HepG2 (cell line): ENCODE measurements around the gene CISH. TPM values are rescaled to one million over a fixed set of nuclear protein-coding genes. Genes with fewer than 3 reads are reported as not detected.

Experiments used
- ATF4 ChIP-seq, 2 experiments: fragments of 450-650 bp in 1 of 2; sonication (generic) in 1 of 2; formaldehyde crosslinking; IDR thresholded peaks; 2 replicates each; pipeline versions ENCODE4 v1.5.0 to v1.8.0; 2020 to 2022; ENCODE audit warnings: mild to moderate bottlenecking in 1 of 2, missing genetic modification reagents in 1 of 2
- ATF6 ChIP-seq: sonication (generic); formaldehyde crosslinking; conservative IDR thresholded peaks from 2 replicates; pipeline ENCODE4 v1.4.0; 2020; ENCODE audit warnings: missing genetic modification reagents
- GATAD2A ChIP-seq: IDR thresholded peaks from 2 replicates; pipeline ENCODE4 v1.6.1; 2016
- HDAC2 ChIP-seq: sonication (generic); formaldehyde crosslinking; IDR thresholded peaks from 2 replicates; pipeline ENCODE4 v1.4.0; 2020; ENCODE audit warnings: missing genetic modification reagents
- HMG20B ChIP-seq: conservative IDR thresholded peaks from 2 replicates; pipeline ENCODE4 v1.6.1; 2016; ENCODE audit warnings: missing genetic modification reagents, missing compliant biosample characterization
- HMGA1 ChIP-seq: sonication (generic); formaldehyde crosslinking; conservative IDR thresholded peaks from 2 replicates; pipeline ENCODE4 v1.4.0; 2020; ENCODE audit warnings: missing genetic modification reagents
- HOMEZ ChIP-seq: IDR thresholded peaks from 2 replicates; pipeline ENCODE4 v1.6.1; 2016; ENCODE audit warnings: low read depth
- KLF6 ChIP-seq: IDR thresholded peaks from 2 replicates; pipeline ENCODE4 v1.8.0; 2016; ENCODE audit warnings: missing biosample characterization, missing genetic modification reagents
- KLF9 ChIP-seq: IDR thresholded peaks from 2 replicates; pipeline ENCODE4 v1.6.1; 2016; ENCODE audit warnings: low read depth
- MEIS2 ChIP-seq: sonication (generic); formaldehyde crosslinking; IDR thresholded peaks from 2 replicates; pipeline ENCODE4 v1.9.0; 2021; ENCODE audit warnings: mild to moderate bottlenecking, missing genetic modification reagents
- MTA1 ChIP-seq: sonication (generic); formaldehyde crosslinking; IDR thresholded peaks from 2 replicates; pipeline ENCODE4 v1.4.0; 2020; ENCODE audit warnings: missing genetic modification reagents, mild to moderate bottlenecking, borderline replicate concordance
- NAIF1 ChIP-seq: sonication (generic); formaldehyde crosslinking; IDR thresholded peaks from 2 replicates; pipeline ENCODE4 v1.5.0; 2020; ENCODE audit warnings: mild to moderate bottlenecking, missing genetic modification reagents, borderline replicate concordance
- NR2F6 ChIP-seq, 2 experiments: IDR thresholded peaks; 2 replicates each; pipeline ENCODE4 v1.6.1; 2016; ENCODE audit warnings: antibody characterized with exemption in 1 of 2, mild to moderate bottlenecking in 1 of 2
- RCOR2 ChIP-seq: IDR thresholded peaks from 2 replicates; pipeline ENCODE4 v1.6.1; 2016; ENCODE audit warnings: missing biosample characterization, missing genetic modification reagents
- ZBTB42 ChIP-seq: sonication (generic); formaldehyde crosslinking; IDR thresholded peaks from 2 replicates; pipeline ENCODE4 v1.5.0; 2020; ENCODE audit warnings: mild to moderate bottlenecking, missing genetic modification reagents
- ZFP82 ChIP-seq: sonication (generic); formaldehyde crosslinking; IDR thresholded peaks from 2 replicates; pipeline ENCODE4 v1.5.1; 2020; ENCODE audit warnings: mild to moderate bottlenecking, missing genetic modification reagents, borderline replicate concordance
- ZMYM3 ChIP-seq: sonication (generic); formaldehyde crosslinking; IDR thresholded peaks from 2 replicates; pipeline ENCODE4 v1.5.1; 2020; ENCODE audit warnings: mild to moderate bottlenecking, missing genetic modification reagents
- ZNF124 ChIP-seq: sonication (generic); formaldehyde crosslinking; IDR thresholded peaks from 2 replicates; pipeline ENCODE4 v1.4.0; 2020; ENCODE audit warnings: missing genetic modification reagents
- ZNF33B ChIP-seq: sonication (generic); formaldehyde crosslinking; IDR thresholded peaks from 2 replicates; pipeline ENCODE4 v1.5.1; 2020; ENCODE audit warnings: mild to moderate bottlenecking, missing genetic modification reagents
- ZNF567 ChIP-seq: sonication (generic); formaldehyde crosslinking; IDR thresholded peaks from 2 replicates; pipeline ENCODE4 v1.8.1; 2023; ENCODE audit warnings: mild to moderate bottlenecking, missing genetic modification reagents, borderline replicate concordance
- ZNF792 ChIP-seq: IDR thresholded peaks from 2 replicates; pipeline ENCODE4 v1.6.1; 2016
- polyA plus RNA-seq, 8 experiments: library from polyadenylated mRNA; depleted of rRNA in 3 of 8; stranded (reverse) in 7 of 8; unstranded in 1 of 8; fragments of >200 nt; fragmentation: Illumina TruSeq in 4 of 8; extraction: Trizol in 4 of 8; gene quantifications; 2 replicates each; pipeline versions ENCODE4 v1.2.1 to v1.2.3, GENCODE V29; 2011 to 2016; ENCODE audit warnings: low read depth in 4 of 8, missing spikeins in 1 of 8, mixed read lengths in 1 of 8; ENCODE audit not compliant: insufficient read depth in 1 of 8
- total RNA-seq, 5 experiments: library from RNA; depleted of rRNA; stranded (reverse); fragments of >200 nt; fragmentation: Illumina TruSeq; extraction: Trizol; gene quantifications; 2 replicates each; pipeline ENCODE4 v1.2.3, GENCODE V29; 2016; ENCODE audit warnings: low read depth in 1 of 5
- TF ChIP-seq, protein P1 (sequence below): IDR thresholded peaks from 2 replicates; pipeline ENCODE4 v1.6.1; 2016

The CISH gene
- total and polyA plus RNA-seq, 2 of the 13 experiments (the other 11 are each of a cell fraction or from before 2014, with no cell fraction given), result 0.91 to 1.5 TPM

DNA sequence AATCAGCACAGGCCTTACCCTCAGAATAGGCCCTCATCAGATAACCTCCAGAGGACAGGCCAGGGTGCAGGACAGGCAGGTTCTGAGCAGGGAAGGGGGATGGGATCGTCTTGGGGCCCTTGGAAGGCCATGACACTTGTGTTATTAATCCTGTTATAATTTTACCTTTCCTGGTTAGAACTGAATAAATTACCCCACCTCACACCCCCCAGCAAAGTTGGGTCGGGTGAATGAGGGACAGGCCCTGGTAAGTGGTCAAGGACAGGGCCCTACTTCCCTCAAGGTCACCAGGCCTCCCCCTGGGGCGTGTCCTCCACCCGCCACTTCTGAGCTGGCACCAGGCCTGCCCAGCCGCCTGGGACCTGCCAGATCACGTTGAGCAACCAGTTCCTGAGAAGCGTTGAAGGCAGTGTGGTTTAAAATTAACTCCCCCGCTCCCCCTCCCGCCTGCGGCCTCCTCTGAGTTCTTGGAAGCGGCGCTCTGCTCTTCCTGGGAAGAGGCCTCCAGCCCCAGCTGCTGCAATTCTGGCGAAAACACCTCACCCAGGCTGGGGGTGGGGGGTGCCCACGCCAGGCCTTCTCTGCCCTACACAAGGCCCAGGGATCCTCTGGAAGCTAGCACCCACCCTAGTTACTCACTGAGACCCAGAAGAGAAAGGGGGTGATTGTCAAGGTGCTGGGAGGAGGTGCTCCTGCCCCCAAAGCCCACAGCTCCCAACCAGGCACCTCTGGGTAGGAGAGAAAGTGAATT, 10.6 kb downstream of the CISH start (continued):
- TF ChIP-seq HDAC2, result peak; percentile 87; the same call in 1 of the 2 replicates
- peak; percentile 36; the same call in 1 of the 2 replicates for TF ChIP-seq ZNF792 (CRISPR knock-in tag)
- peak; percentile 93; the same call in 1 of the 2 replicates for TF ChIP-seq MTA1 (CRISPR knock-in tag)
- 0 out of 2 replicates have a peak, but pooled peaks have one; percentile 20 for TF ChIP-seq ZNF124
- peak; percentile 93 for TF ChIP-seq ZFP82 (CRISPR knock-in tag)
- peak; percentile 52; the same call in 1 of the 2 replicates for TF ChIP-seq ATF6 (CRISPR knock-in tag)
- no peak for TF ChIP-seq KLF9 (CRISPR knock-in tag)
- TF ChIP-seq HMGA1 (CRISPR knock-in tag), result no peak
- no peak for TF ChIP-seq ZNF567 (CRISPR knock-in tag)
- TF ChIP-seq RCOR2, result peak; percentile 61; the same call in 1 of the 2 replicates
- peak; percentile 82; the same call in 1 of the 2 replicates for TF ChIP-seq MEIS2
- peak; percentile 61 for TF ChIP-seq HOMEZ
- TF ChIP-seq ZBTB42, result no peak
- TF ChIP-seq HMG20B, result peak; percentile 70
- 0 out of 2 replicates have a peak, but pooled peaks have one; percentile 48 for TF ChIP-seq KLF6
- 0 out of 2 replicates have a peak, but pooled peaks have one; percentile 70 for TF ChIP-seq NAIF1 (CRISPR knock-in tag)
- TF ChIP-seq ZNF33B (CRISPR knock-in tag), result no peak
- TF ChIP-seq GATAD2A, result peak; percentile 92
- TF ChIP-seq, protein P1, sequence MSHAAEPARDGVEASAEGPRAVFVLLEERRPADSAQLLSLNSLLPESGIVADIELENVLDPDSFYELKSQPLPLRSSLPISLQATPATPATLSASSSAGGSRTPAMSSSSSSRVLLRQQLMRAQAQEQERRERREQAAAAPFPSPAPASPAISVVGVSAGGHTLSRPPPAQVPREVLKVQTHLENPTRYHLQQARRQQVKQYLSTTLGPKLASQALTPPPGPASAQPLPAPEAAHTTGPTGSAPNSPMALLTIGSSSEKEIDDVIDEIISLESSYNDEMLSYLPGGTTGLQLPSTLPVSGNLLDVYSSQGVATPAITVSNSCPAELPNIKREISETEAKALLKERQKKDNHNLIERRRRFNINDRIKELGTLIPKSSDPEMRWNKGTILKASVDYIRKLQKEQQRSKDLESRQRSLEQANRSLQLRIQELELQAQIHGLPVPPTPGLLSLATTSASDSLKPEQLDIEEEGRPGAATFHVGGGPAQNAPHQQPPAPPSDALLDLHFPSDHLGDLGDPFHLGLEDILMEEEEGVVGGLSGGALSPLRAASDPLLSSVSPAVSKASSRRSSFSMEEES (CRISPR knock-in tag), result peak; percentile 68
- peak in 1 of 2 experiments; percentile 71; a peak in 2 of 4 replicates for TF ChIP-seq ATF4 (CRISPR knock-in tag; IDR thresholded peaks at IDR 0.05)
- TF ChIP-seq ZMYM3 (CRISPR knock-in tag), result peak; percentile 54
- peak; percentile 73 for TF ChIP-seq NR2F6 (IDR thresholded peaks at IDR 0.05)
- peak; percentile 86 for TF ChIP-seq NR2F6 (CRISPR knock-in tag; IDR thresholded peaks at IDR 0.05)
